Inflammatory macrophage treated with lipopolysaccharide for 4 hours (primary cell): ENCODE results near the gene WFDC10B.
"Not testable (repeated sequence)": the region's sequence is repeated elsewhere in the genome, so short reads cannot be mapped to it uniquely, and the experiment has no call there.

ENCODE experiments used
- DNase-seq: peaks from one replicate; pipeline ENCODE4 v3.0.0-alpha.2; 2020

The WFDC10B gene

GRCh38 chr20:45704969-45705637, at the start of gene WFDC10B:
Gene WFDC10B, minus strand, starts transcription at chr20:45705019. Its CDS starts 19,027 bp downstream, at chr20:45685992.
- DNase-seq, result no peak

- peak; percentile 88 for DNase-seq
Measured at GRCh38 chr20:45752746-45753145, 47.9 kb upstream of the WFDC10B start.

GRCh38 chr20:45751721-45752120, 46.9 kb upstream of the WFDC10B start:
- DNase-seq, result no peak

GRCh38 chr20:45745015-45745414, 40.2 kb upstream of the WFDC10B start:
- DNase-seq, result no peak

- no peak for DNase-seq
Measured at GRCh38 chr20:45742596-45742995, 37.8 kb upstream of the WFDC10B start.

- no peak for DNase-seq
Measured at GRCh38 chr20:45735988-45736387, 31.2 kb upstream of the WFDC10B start.

- DNase-seq, result no peak
Measured at GRCh38 chr20:45735552-45735951, 30.7 kb upstream of the WFDC10B start.

GRCh38 chr20:45732199-45732598, 27.4 kb upstream of the WFDC10B start:
- no peak for DNase-seq

- DNase-seq, result no peak
Measured at GRCh38 chr20:45727044-45727443, 22.2 kb upstream of the WFDC10B start.

- no peak for DNase-seq
Measured at GRCh38 chr20:45725134-45725533, 20.3 kb upstream of the WFDC10B start.

GRCh38 chr20:45722047-45722446, 17.2 kb upstream of the WFDC10B start, which contains the start of gene SPINT4:
Gene SPINT4, plus strand, starts transcription at chr20:45722347. Its CDS starts 21 bp downstream, at chr20:45722368.
- no peak for DNase-seq

GRCh38 chr20:45716141-45716688, 11.4 kb upstream of the WFDC10B start:
- not testable (repeated sequence) for DNase-seq

- DNase-seq, result no peak
Measured at GRCh38 chr20:45701873-45702272, 2.9 kb downstream of the WFDC10B start, which contains the start of gene WFDC13. Gene WFDC13, plus strand, starts transcription at chr20:45702038. Its CDS starts 86 bp downstream, at chr20:45702124.

- no peak for DNase-seq
Measured at GRCh38 chr20:45701104-45701503, 3.7 kb downstream of the WFDC10B start.

GRCh38 chr20:45695496-45695895, 9.3 kb downstream of the WFDC10B start:
- no peak for DNase-seq

GRCh38 chr20:45693346-45693745, 11.5 kb downstream of the WFDC10B start:
- DNase-seq, result not testable (repeated sequence)

GRCh38 chr20:45685896-45686295, 18.9 kb downstream of the WFDC10B start:
- DNase-seq, result no peak

GRCh38 chr20:45679650-45680049, 25.2 kb downstream of the WFDC10B start:
- no peak for DNase-seq

- DNase-seq, result no peak
Measured at GRCh38 chr20:45672765-45673164, 32.1 kb downstream of the WFDC10B start.

GRCh38 chr20:45670139-45670538, 34.7 kb downstream of the WFDC10B start, which contains the start of gene WFDC11:
Gene WFDC11, minus strand, starts transcription at chr20:45670239. Its CDS starts 19,639 bp downstream, at chr20:45650600.
- no peak for DNase-seq

- DNase-seq, result not testable (repeated sequence)
Measured at GRCh38 chr20:45657038-45657437, 47.8 kb downstream of the WFDC10B start.

- DNase-seq, result not testable (repeated sequence)
Measured at GRCh38 chr20:45651726-45652125, 53.1 kb downstream of the WFDC10B start.

GRCh38 chr20:45649312-45649863, 55.4 kb downstream of the WFDC10B start:
- no peak for DNase-seq

GRCh38 chr20:45647441-45648050, 57.3 kb downstream of the WFDC10B start:
- DNase-seq, result no peak
